ENCODE data around the gene ZNHIT1.

DNA sequence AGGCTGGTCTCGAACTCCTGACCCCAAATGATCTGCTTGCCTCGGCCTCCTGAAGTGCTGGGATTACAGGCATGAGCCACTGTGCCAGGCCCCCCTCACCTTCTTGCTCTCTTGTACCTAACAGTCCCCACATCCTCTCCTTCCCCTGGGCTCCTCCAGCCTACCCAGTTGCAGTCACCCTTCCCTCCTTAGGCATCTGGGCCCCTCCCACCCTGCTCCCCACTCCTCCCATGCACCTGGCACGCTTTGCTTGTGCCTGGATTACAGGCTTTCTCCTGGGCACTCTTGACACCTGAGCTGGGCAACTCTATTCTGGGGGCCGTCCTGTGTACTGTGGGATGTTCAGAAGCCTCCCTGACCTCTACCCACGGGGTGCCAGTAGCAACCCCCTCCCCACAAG lies 16.7 kb downstream of the ZNHIT1 start:
- no peak for TF ChIP-seq CTCF (IDR thresholded peaks at IDR 0.05)
- no peak for TF ChIP-seq POLR2A (IDR thresholded peaks at IDR 0.05)

Measured in body of pancreas (tissue), 4 donors.